Keratinocyte (primary cell): ENCODE measurements around the gene SLIRP.

Source experiments
- EZH2 ChIP-seq: IDR thresholded peaks from one replicate; pipeline ENCODE4 v1.6.1; 2012; ENCODE audit warnings: inconsistent platforms, mild to moderate bottlenecking, low read length, moderate library complexity
- TF ChIP-seq, protein P1 (sequence below), 3 experiments: IDR thresholded peaks in 1 of 3; conservative IDR thresholded peaks in 1 of 3; optimal IDR thresholded peaks in 1 of 3; 2 replicates in 2 of 3; 3 replicates in 1 of 3; pipeline versions ENCODE3 to v1.5.1; 2011; ENCODE audit warnings: low read length in 3 of 3, mild to moderate bottlenecking in 3 of 3, moderate library complexity in 2 of 3, control low read depth in 1 of 3, inconsistent platforms in 1 of 3; ENCODE audit not compliant: insufficient read depth in 2 of 3; ENCODE audit errors: extremely low read depth in 1 of 3

- TF ChIP-seq, protein P1, sequence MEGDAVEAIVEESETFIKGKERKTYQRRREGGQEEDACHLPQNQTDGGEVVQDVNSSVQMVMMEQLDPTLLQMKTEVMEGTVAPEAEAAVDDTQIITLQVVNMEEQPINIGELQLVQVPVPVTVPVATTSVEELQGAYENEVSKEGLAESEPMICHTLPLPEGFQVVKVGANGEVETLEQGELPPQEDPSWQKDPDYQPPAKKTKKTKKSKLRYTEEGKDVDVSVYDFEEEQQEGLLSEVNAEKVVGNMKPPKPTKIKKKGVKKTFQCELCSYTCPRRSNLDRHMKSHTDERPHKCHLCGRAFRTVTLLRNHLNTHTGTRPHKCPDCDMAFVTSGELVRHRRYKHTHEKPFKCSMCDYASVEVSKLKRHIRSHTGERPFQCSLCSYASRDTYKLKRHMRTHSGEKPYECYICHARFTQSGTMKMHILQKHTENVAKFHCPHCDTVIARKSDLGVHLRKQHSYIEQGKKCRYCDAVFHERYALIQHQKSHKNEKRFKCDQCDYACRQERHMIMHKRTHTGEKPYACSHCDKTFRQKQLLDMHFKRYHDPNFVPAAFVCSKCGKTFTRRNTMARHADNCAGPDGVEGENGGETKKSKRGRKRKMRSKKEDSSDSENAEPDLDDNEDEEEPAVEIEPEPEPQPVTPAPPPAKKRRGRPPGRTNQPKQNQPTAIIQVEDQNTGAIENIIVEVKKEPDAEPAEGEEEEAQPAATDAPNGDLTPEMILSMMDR (optimal IDR thresholded peaks at IDR 0.05 in 1 of 3, IDR thresholded peaks at IDR 0.05 in 1 of 3, conservative IDR thresholded peaks at IDR 0.05 in 1 of 3; ENCODE audit: extremely low read depth in 1 of 3, insufficient read depth in 2 of 3, low read length in 3 of 3): no peak
- no peak for TF ChIP-seq EZH2
These were observed 56.1 kb downstream of the SLIRP start for GRCh38 chr14:77763978-77764377.
